ENCODE data around the gene AGPAT3. TPM values are rescaled to one million over a fixed set of nuclear protein-coding genes. Genes with fewer than 3 reads are reported as not detected.

The AGPAT3 gene
- total and polyA plus RNA-seq, 3 donors from 2014 or later, result 64.5 to 77.5 (median 69.8) TPM

GRCh38 chr21:43827015-43827611, 37.9 kb upstream of the AGPAT3 start:
- no peak for DNase-seq
- peaks cover 4% of the 10 kb centered on the region for H3K4me1 ChIP-seq
- H3K36me3 ChIP-seq (ENCODE audit: low read depth, missing control alignments), result no peaks in the 10 kb centered on the region
- 60 to 74% methylated on average over 17 to 18 of the region's 18 CpGs for WGBS, 2 donors
- TF ChIP-seq CTCF (IDR thresholded peaks at IDR 0.05) (no peak), POLR2A (IDR thresholded peaks at IDR 0.05) (no peak)
- H3K4me3 ChIP-seq, result no peak overlapping the region
- intact Hi-C loops (cut with DNase I; ENCODE audit: low total_unique reads), result no loop called here
- H3K9me3 ChIP-seq, result no peaks in the 10 kb centered on the region
- no peaks in the 10 kb centered on the region for H3K27me3 ChIP-seq
- H3K27ac ChIP-seq, result no peak overlapping the region

DNA sequence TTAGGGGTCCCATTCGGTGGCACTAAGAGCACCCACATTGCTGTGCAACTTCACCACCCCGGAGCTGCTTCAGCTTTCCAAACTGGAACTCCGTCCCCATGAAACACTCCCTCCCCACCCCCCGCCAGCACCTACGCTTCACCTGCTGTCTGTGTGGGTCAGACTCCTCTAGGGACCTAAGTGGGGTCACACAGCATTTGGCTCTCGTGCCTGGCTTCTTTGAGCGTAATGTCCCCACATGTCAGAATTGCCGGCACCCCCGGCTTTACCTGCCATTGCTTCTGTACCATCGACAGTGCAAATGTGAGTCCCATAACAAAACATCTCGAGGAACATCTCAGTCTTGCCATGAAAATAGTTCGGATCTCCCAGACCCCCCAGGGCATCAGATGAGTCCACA, 35.9 kb upstream of the AGPAT3 start:
- Histone ChIP-seq H3K4me3 (no peak overlapping the region), H3K27me3 (no peaks in the 10 kb centered on the region), H3K36me3 (ENCODE audit: low read depth, missing control alignments) (no peaks in the 10 kb centered on the region), H3K9me3 (no peaks in the 10 kb centered on the region), H3K27ac (no peak overlapping the region), H3K4me1 (peaks cover 4% of the 10 kb centered on the region)
- DNase-seq, result no peak
- 89% methylated on average over 12 of the region's 12 CpGs for whole genome bisulfite sequencing, 2 donors
- TF ChIP-seq POLR2A (IDR thresholded peaks at IDR 0.05) (no peak), CTCF (IDR thresholded peaks at IDR 0.05) (no peak)
- intact Hi-C loops (cut with DNase I; ENCODE audit: low total_unique reads), result no loop called here

DNA sequence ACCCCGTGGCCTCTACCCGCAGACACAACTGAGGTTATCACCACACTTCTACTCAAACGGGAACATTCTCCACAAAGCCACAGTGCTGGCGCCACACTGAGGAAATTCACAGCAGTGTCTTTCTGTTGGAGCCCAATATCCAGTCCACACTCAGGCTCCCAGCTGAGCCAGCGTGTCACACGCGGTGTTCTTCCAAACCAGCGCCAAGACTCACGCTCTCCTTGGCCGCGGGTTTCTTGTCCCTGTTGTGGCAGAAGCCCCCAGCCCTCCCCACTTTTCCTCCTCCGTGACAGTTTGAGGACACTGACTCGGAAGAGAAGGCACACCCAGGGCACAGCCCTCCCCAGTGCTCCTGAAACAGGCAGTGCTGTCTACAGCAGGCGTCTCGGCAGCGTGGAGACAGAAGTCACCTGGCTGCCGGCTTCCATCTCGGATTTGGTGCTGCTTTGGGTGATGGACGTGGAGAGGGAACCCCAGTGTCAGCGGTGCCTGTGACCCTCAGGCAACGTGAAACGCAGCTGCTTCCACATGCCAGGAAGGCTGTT, 35.4 kb upstream of the AGPAT3 start:
- Histone ChIP-seq H3K27ac (no peak overlapping the region), H3K9me3 (no peaks in the 10 kb centered on the region), H3K36me3 (ENCODE audit: low read depth, missing control alignments) (no peaks in the 10 kb centered on the region), H3K4me1 (peaks cover 4% of the 10 kb centered on the region), H3K4me3 (no peak overlapping the region), H3K27me3 (no peaks in the 10 kb centered on the region)
- DNase-seq, result no peak
- no peak for TF ChIP-seq POLR2A (IDR thresholded peaks at IDR 0.05)
- no peak for TF ChIP-seq CTCF (IDR thresholded peaks at IDR 0.05)
- intact Hi-C loops (cut with DNase I; ENCODE audit: low total_unique reads), result no loop called here
- WGBS, 2 donors, result 72 to 79% methylated on average over 5 to 22 of the region's 22 CpGs

DNA sequence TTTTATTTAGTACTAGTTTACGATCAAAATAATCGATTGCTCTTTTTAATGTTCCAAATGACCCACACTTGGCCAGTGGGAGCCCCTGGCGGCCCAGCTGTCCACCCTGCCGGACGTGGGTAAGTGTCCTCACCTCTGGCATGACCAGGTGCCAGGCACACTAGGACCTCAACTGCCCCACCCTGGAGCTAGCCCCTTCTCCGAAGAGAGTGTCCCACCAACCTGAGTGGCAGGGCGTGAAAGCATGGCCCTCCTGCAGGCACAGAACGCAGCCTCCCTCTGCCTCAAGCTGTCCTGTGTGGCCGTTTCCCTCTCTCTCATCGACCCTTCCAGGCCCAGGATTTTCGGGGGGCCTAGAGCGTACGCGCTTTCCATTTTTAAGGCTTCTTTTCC, 32.9 kb upstream of the AGPAT3 start:
- no peaks in the 10 kb centered on the region for H3K36me3 ChIP-seq (ENCODE audit: low read depth, missing control alignments)
- WGBS, 2 donors, result 94 to 97% methylated on average over 12 to 14 of the region's 14 CpGs
- H3K9me3 ChIP-seq, result no peaks in the 10 kb centered on the region
- no peak for TF ChIP-seq POLR2A (IDR thresholded peaks at IDR 0.05)
- TF ChIP-seq CTCF (IDR thresholded peaks at IDR 0.05), result no peak
- intact Hi-C loops (cut with DNase I; ENCODE audit: low total_unique reads), result no loop called here
- no peak overlapping the region for H3K27ac ChIP-seq
- no peaks in the 10 kb centered on the region for H3K27me3 ChIP-seq
- no peak overlapping the region for H3K4me3 ChIP-seq
- no peaks in the 10 kb centered on the region for H3K4me1 ChIP-seq
- no peak for DNase-seq

GRCh38 chr21:43832648-43833047, 32.4 kb upstream of the AGPAT3 start:
- Histone ChIP-seq H3K27ac (no peak overlapping the region), H3K27me3 (no peaks in the 10 kb centered on the region), H3K4me1 (no peaks in the 10 kb centered on the region), H3K4me3 (no peak overlapping the region), H3K9me3 (no peaks in the 10 kb centered on the region), H3K36me3 (ENCODE audit: low read depth, missing control alignments) (no peaks in the 10 kb centered on the region)
- TF ChIP-seq CTCF (IDR thresholded peaks at IDR 0.05) (no peak), POLR2A (IDR thresholded peaks at IDR 0.05) (no peak)
- DNase-seq, result no peak
- 87 to 93% methylated on average over 3 to 10 of the region's 10 CpGs for WGBS, 2 donors
- intact Hi-C loops (cut with DNase I; ENCODE audit: low total_unique reads), result no loop called here

Data from testis (tissue), 3 donors.